ENCODE data around the gene TTC8.

TTC8 gene

GRCh38 chr14:88831284-88831683, 6.8 kb downstream of the TTC8 start:
- DNase-seq (no peak), ATAC-seq (replicated peaks) (no peak)
- Mint-ChIP-seq H3K4me1 (ENCODE audit: low read depth in 2 of 2) (no peaks in the 10 kb centered on the region), H3K27me3 (peaks cover 9% of the 10 kb centered on the region in 2 donors), H3K27ac (no peak overlapping the region), H3K4me3 (no peak overlapping the region), H3K9me3 (no peaks in the 10 kb centered on the region), H3K36me3 (ENCODE audit: insufficient read depth) (no peaks in the 10 kb centered on the region)

- no peak overlapping the region for H3K4me3 Mint-ChIP-seq
- no peaks in the 10 kb centered on the region for H3K4me1 Mint-ChIP-seq (ENCODE audit: low read depth in 2 of 2)
- DNase-seq (no peak), ATAC-seq (replicated peaks) (no peak)
- no peak overlapping the region for H3K27ac Mint-ChIP-seq
- peaks cover 9 to 22% of the 10 kb centered on the region in 2 donors for H3K27me3 Mint-ChIP-seq
- no peaks in the 10 kb centered on the region for H3K9me3 Mint-ChIP-seq
- H3K36me3 Mint-ChIP-seq (ENCODE audit: insufficient read depth): no peaks in the 10 kb centered on the region
Measured at GRCh38 chr14:88834883-88835431, 10.5 kb downstream of the TTC8 start.

GRCh38 chr14:88835661-88836060, 11.2 kb downstream of the TTC8 start:
- no peaks in the 10 kb centered on the region for H3K9me3 Mint-ChIP-seq
- H3K36me3 Mint-ChIP-seq (ENCODE audit: insufficient read depth): no peaks in the 10 kb centered on the region
- peaks cover 9 to 22% of the 10 kb centered on the region in 2 donors for H3K27me3 Mint-ChIP-seq
- no peaks in the 10 kb centered on the region for H3K4me1 Mint-ChIP-seq (ENCODE audit: low read depth in 2 of 2)
- no peak overlapping the region for H3K4me3 Mint-ChIP-seq
- H3K27ac Mint-ChIP-seq: no peak overlapping the region
- DNase-seq (no peak), ATAC-seq (replicated peaks) (no peak)

GRCh38 chr14:88837495-88837894, 13.0 kb downstream of the TTC8 start:
- ATAC-seq (replicated peaks) (no peak), DNase-seq (no peak)
- Mint-ChIP-seq H3K9me3 (no peaks in the 10 kb centered on the region), H3K4me1 (ENCODE audit: low read depth in 2 of 2) (no peaks in the 10 kb centered on the region), H3K27me3 (peaks cover 9 to 22% of the 10 kb centered on the region in 2 donors), H3K4me3 (no peak overlapping the region), H3K27ac (no peak overlapping the region), H3K36me3 (ENCODE audit: insufficient read depth) (no peaks in the 10 kb centered on the region)

GRCh38 chr14:88838015-88838414, 13.6 kb downstream of the TTC8 start:
- ATAC-seq (replicated peaks): no peak
- H3K9me3 Mint-ChIP-seq: no peaks in the 10 kb centered on the region
- H3K4me1 Mint-ChIP-seq (ENCODE audit: low read depth in 2 of 2): no peaks in the 10 kb centered on the region

GRCh38 chr14:88840926-88841325, 16.5 kb downstream of the TTC8 start:
- H3K36me3 Mint-ChIP-seq (ENCODE audit: insufficient read depth): no peaks in the 10 kb centered on the region
- H3K27ac Mint-ChIP-seq: no peak overlapping the region
- H3K9me3 Mint-ChIP-seq: no peaks in the 10 kb centered on the region
- ATAC-seq (replicated peaks) (no peak), DNase-seq (no peak)
- peaks cover 0 to 28% of the 10 kb centered on the region in 2 donors for H3K27me3 Mint-ChIP-seq
- no peaks in the 10 kb centered on the region for H3K4me1 Mint-ChIP-seq (ENCODE audit: low read depth in 2 of 2)
- no peak overlapping the region for H3K4me3 Mint-ChIP-seq

More at GRCh38 chr14:88838015-88838414, 13.6 kb downstream of the TTC8 start:
- Mint-ChIP-seq H3K27ac (no peak overlapping the region), H3K4me3 (no peak overlapping the region), H3K27me3 (peaks cover 9 to 22% of the 10 kb centered on the region in 2 donors), H3K36me3 (ENCODE audit: insufficient read depth) (no peaks in the 10 kb centered on the region)
- no peak for DNase-seq

GRCh38 chr14:88841741-88842140, 17.3 kb downstream of the TTC8 start:
- ATAC-seq (replicated peaks) (no peak), DNase-seq (no peak)
- no peaks in the 10 kb centered on the region for H3K36me3 Mint-ChIP-seq (ENCODE audit: insufficient read depth)
- no peaks in the 10 kb centered on the region for H3K9me3 Mint-ChIP-seq
- peaks cover 0 to 33% of the 10 kb centered on the region in 2 donors for H3K27me3 Mint-ChIP-seq
- H3K4me1 Mint-ChIP-seq (ENCODE audit: low read depth in 2 of 2): no peaks in the 10 kb centered on the region
- H3K27ac Mint-ChIP-seq: no peak overlapping the region
- H3K4me3 Mint-ChIP-seq: no peak overlapping the region

GRCh38 chr14:88842414-88842813, 18.0 kb downstream of the TTC8 start:
- H3K27ac Mint-ChIP-seq: no peak overlapping the region
- no peak overlapping the region for H3K4me3 Mint-ChIP-seq
- no peak for ATAC-seq (replicated peaks)
- no peaks in the 10 kb centered on the region for H3K36me3 Mint-ChIP-seq (ENCODE audit: insufficient read depth)
- no peak for DNase-seq
- H3K27me3 Mint-ChIP-seq: peaks cover 0 to 27% of the 10 kb centered on the region in 2 donors
- H3K9me3 Mint-ChIP-seq: no peaks in the 10 kb centered on the region
- no peaks in the 10 kb centered on the region for H3K4me1 Mint-ChIP-seq (ENCODE audit: low read depth in 2 of 2)

GRCh38 chr14:88844980-88845491, 20.6 kb downstream of the TTC8 start:
- Mint-ChIP-seq H3K36me3 (ENCODE audit: insufficient read depth) (no peaks in the 10 kb centered on the region), H3K27ac (no peak overlapping the region), H3K4me1 (ENCODE audit: low read depth in 2 of 2) (no peaks in the 10 kb centered on the region), H3K9me3 (no peaks in the 10 kb centered on the region), H3K27me3 (peaks cover 0 to 19% of the 10 kb centered on the region in 2 donors), H3K4me3 (no peak overlapping the region)
- ATAC-seq (replicated peaks): no peak
- no peak for DNase-seq

- H3K27me3 Mint-ChIP-seq: peaks cover 0 to 19% of the 10 kb centered on the region in 2 donors
- H3K27ac Mint-ChIP-seq: no peak overlapping the region
- no peaks in the 10 kb centered on the region for H3K4me1 Mint-ChIP-seq (ENCODE audit: low read depth in 2 of 2)
- H3K4me3 Mint-ChIP-seq: no peak overlapping the region
- no peak for ATAC-seq (replicated peaks)
- no peaks in the 10 kb centered on the region for H3K36me3 Mint-ChIP-seq (ENCODE audit: insufficient read depth)
- no peaks in the 10 kb centered on the region for H3K9me3 Mint-ChIP-seq
- no peak for DNase-seq
Measured at GRCh38 chr14:88848571-88848970, 24.1 kb downstream of the TTC8 start.

- ATAC-seq (replicated peaks) (no peak), DNase-seq (no peak)
- Mint-ChIP-seq H3K27me3 (peaks cover 0 to 15% of the 10 kb centered on the region in 2 donors), H3K36me3 (ENCODE audit: insufficient read depth) (no peaks in the 10 kb centered on the region), H3K27ac (no peak overlapping the region), H3K9me3 (no peaks in the 10 kb centered on the region), H3K4me3 (no peak overlapping the region), H3K4me1 (ENCODE audit: low read depth in 2 of 2) (no peaks in the 10 kb centered on the region)
Measured at GRCh38 chr14:88849716-88850115, 25.3 kb downstream of the TTC8 start.

GRCh38 chr14:88851587-88851986, 27.1 kb downstream of the TTC8 start:
- DNase-seq (no peak), ATAC-seq (replicated peaks) (no peak)
- Mint-ChIP-seq H3K36me3 (ENCODE audit: insufficient read depth) (no peaks in the 10 kb centered on the region), H3K4me1 (ENCODE audit: low read depth in 2 of 2) (no peaks in the 10 kb centered on the region), H3K27ac (no peak overlapping the region), H3K9me3 (no peaks in the 10 kb centered on the region), H3K4me3 (no peak overlapping the region), H3K27me3 (no peaks in the 10 kb centered on the region)

- H3K9me3 Mint-ChIP-seq: no peaks in the 10 kb centered on the region
- no peak for ATAC-seq (replicated peaks)
Measured at GRCh38 chr14:88852632-88853031, 28.2 kb downstream of the TTC8 start.

GRCh38 chr14:88853129-88853528, 28.7 kb downstream of the TTC8 start:
- no peaks in the 10 kb centered on the region for H3K27me3 Mint-ChIP-seq
- no peak overlapping the region for H3K4me3 Mint-ChIP-seq
- H3K36me3 Mint-ChIP-seq (ENCODE audit: insufficient read depth): no peaks in the 10 kb centered on the region
- no peaks in the 10 kb centered on the region for H3K9me3 Mint-ChIP-seq
- DNase-seq: no peak
- H3K4me1 Mint-ChIP-seq (ENCODE audit: low read depth in 2 of 2): no peaks in the 10 kb centered on the region
- no peak for ATAC-seq (replicated peaks)
- no peak overlapping the region for H3K27ac Mint-ChIP-seq

More at GRCh38 chr14:88852632-88853031, 28.2 kb downstream of the TTC8 start:
- no peak for DNase-seq
- no peak overlapping the region for H3K27ac Mint-ChIP-seq
- H3K4me1 Mint-ChIP-seq (ENCODE audit: low read depth in 2 of 2): no peaks in the 10 kb centered on the region
- H3K36me3 Mint-ChIP-seq (ENCODE audit: insufficient read depth): no peaks in the 10 kb centered on the region
- no peak overlapping the region for H3K4me3 Mint-ChIP-seq
- no peaks in the 10 kb centered on the region for H3K27me3 Mint-ChIP-seq

All from effector memory CD8-positive, alpha-beta T cell (primary cell).